Measurements from ENCODE around the gene LIN28A. TPM values are rescaled to one million over a fixed set of nuclear protein-coding genes. Genes with fewer than 3 reads are reported as not detected.

The LIN28A gene
- polyA plus RNA-seq, 1 donor from 2014 or later: 1.0 TPM

DNA sequence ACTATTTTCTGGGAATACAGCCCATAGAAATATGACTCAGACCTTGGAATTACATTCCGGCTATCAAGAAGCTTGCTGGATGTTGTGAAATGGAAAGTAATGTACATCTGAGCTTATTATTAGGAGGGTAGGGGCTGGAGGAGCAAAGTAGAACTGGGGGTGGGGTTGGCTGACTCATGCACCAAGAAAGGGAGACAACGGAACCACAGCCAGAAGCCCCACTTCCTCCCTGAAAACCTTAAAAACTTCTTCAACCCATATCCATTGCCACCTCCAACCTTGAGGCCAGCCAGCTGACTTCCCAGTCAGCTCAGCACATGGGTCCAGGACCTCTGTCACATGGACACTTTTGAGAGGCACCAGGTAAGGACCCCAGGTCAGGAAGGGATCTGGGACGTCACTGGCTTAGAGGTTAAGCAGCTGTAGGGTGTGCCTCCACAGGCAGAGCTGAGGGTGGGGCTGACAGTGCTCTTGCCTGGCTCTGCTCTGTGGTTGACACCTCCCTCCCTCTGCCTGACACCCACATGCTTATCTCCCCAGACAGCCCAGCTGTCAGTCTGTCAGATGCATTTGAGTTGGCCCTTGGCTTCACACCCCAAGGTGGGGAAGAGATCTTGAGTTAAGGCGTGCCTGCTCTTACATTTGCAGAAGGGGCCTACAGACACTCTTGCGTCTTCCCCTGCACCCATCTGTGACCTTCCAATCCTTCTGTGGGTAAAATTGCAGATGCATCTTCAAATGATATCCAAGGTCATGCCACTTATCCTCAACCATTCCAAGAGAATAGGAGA lies 32.3 kb upstream of the LIN28A start:
- Histone ChIP-seq H3K27me3 (ENCODE audit: insufficient read depth, low read depth, low read length) (no peaks in the 10 kb centered on the region), H3K9ac (ENCODE audit: low read length) (no peak overlapping the region), H3K36me3 (ENCODE audit: insufficient read depth, low read length) (no peaks in the 10 kb centered on the region), H3K4me2 (ENCODE audit: low read length) (no peak overlapping the region), H3K4me3 (ENCODE audit: low read length) (no peak overlapping the region), H4K20me1 (ENCODE audit: insufficient read depth) (no peaks in the 10 kb centered on the region), H3F3A (ENCODE audit: insufficient read depth, low read length, poor library complexity, severe bottlenecking) (no peaks in the 10 kb centered on the region), H3K9me2 (ENCODE audit: insufficient read depth, low read length) (no peaks in the 10 kb centered on the region), H3K79me2 (replicated peaks; ENCODE audit: insufficient read depth, low read length) (no peaks in the 10 kb centered on the region), H3K9me3 (ENCODE audit: low read length) (no peaks in the 10 kb centered on the region), H2AFZ (ENCODE audit: low read depth, low read length) (no peak overlapping the region), H3K27ac (ENCODE audit: low read length) (no peak overlapping the region)
- TF ChIP-seq EP300 (conservative IDR thresholded peaks at IDR 0.05; ENCODE audit: poor library complexity, severe bottlenecking) (no peak), SMC3 (conservative IDR thresholded peaks at IDR 0.05; ENCODE audit: poor library complexity) (no peak), POLR2AphosphoS5 (IDR thresholded peaks at IDR 0.05) (no peak), CTCF (IDR thresholded peaks at IDR 0.05; ENCODE audit: poor library complexity, severe bottlenecking) (no peak), MXI1 (conservative IDR thresholded peaks at IDR 0.05; ENCODE audit: poor library complexity, severe bottlenecking) (no peak), EZH2 (IDR thresholded peaks at IDR 0.05; ENCODE audit: borderline replicate concordance, insufficient read depth, low read length, poor library complexity, severe bottlenecking) (no peak), TAF1 (IDR thresholded peaks at IDR 0.05; ENCODE audit: low read depth) (no peak), RAD21 (conservative IDR thresholded peaks at IDR 0.05) (no peak)
- TF ChIP-seq, protein P1, sequence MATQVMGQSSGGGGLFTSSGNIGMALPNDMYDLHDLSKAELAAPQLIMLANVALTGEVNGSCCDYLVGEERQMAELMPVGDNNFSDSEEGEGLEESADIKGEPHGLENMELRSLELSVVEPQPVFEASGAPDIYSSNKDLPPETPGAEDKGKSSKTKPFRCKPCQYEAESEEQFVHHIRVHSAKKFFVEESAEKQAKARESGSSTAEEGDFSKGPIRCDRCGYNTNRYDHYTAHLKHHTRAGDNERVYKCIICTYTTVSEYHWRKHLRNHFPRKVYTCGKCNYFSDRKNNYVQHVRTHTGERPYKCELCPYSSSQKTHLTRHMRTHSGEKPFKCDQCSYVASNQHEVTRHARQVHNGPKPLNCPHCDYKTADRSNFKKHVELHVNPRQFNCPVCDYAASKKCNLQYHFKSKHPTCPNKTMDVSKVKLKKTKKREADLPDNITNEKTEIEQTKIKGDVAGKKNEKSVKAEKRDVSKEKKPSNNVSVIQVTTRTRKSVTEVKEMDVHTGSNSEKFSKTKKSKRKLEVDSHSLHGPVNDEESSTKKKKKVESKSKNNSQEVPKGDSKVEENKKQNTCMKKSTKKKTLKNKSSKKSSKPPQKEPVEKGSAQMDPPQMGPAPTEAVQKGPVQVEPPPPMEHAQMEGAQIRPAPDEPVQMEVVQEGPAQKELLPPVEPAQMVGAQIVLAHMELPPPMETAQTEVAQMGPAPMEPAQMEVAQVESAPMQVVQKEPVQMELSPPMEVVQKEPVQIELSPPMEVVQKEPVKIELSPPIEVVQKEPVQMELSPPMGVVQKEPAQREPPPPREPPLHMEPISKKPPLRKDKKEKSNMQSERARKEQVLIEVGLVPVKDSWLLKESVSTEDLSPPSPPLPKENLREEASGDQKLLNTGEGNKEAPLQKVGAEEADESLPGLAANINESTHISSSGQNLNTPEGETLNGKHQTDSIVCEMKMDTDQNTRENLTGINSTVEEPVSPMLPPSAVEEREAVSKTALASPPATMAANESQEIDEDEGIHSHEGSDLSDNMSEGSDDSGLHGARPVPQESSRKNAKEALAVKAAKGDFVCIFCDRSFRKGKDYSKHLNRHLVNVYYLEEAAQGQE (IDR thresholded peaks at IDR 0.05; ENCODE audit: borderline replicate concordance): no peak

DNA sequence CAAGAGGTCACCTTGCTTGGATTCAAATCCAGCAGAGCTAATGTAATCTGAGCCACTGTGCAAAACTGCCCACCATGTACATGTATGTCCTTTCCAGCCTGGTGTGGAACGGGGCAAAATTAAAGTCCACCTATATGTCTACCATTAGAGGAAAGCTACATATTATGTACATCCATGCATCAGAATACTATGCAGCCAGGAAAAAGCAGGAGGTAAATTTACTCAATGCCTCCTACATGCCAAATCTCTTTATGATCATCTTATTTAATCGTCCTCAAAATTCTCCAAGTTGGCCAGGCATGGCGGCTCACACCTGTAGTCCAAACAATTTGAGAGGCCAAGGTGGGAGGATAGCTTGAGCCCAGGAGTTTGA lies 31.8 kb upstream of the LIN28A start:
- no peak overlapping the region for H3K4me3 ChIP-seq (ENCODE audit: low read length)

More for the DNA sequence above, 31.8 kb upstream of the LIN28A start:
- TF ChIP-seq EZH2 (IDR thresholded peaks at IDR 0.05; ENCODE audit: borderline replicate concordance, insufficient read depth, low read length, poor library complexity, severe bottlenecking) (no peak), MXI1 (conservative IDR thresholded peaks at IDR 0.05; ENCODE audit: poor library complexity, severe bottlenecking) (no peak), POLR2AphosphoS5 (IDR thresholded peaks at IDR 0.05) (no peak), SMC3 (conservative IDR thresholded peaks at IDR 0.05; ENCODE audit: poor library complexity) (no peak), CTCF (IDR thresholded peaks at IDR 0.05; ENCODE audit: poor library complexity, severe bottlenecking) (no peak), RAD21 (conservative IDR thresholded peaks at IDR 0.05) (no peak), EP300 (conservative IDR thresholded peaks at IDR 0.05; ENCODE audit: poor library complexity, severe bottlenecking) (no peak), TAF1 (IDR thresholded peaks at IDR 0.05; ENCODE audit: low read depth) (no peak)
- TF ChIP-seq, protein P1 (IDR thresholded peaks at IDR 0.05; ENCODE audit: borderline replicate concordance): no peak
- Histone ChIP-seq H3K4me2 (ENCODE audit: low read length) (no peak overlapping the region), H3K9ac (ENCODE audit: low read length) (no peak overlapping the region), H2AFZ (ENCODE audit: low read depth, low read length) (no peak overlapping the region), H3K36me3 (ENCODE audit: insufficient read depth, low read length) (no peaks in the 10 kb centered on the region), H3K27ac (ENCODE audit: low read length) (no peak overlapping the region), H3K79me2 (replicated peaks; ENCODE audit: insufficient read depth, low read length) (no peaks in the 10 kb centered on the region), H3K9me2 (ENCODE audit: insufficient read depth, low read length) (no peaks in the 10 kb centered on the region), H3F3A (ENCODE audit: insufficient read depth, low read length, poor library complexity, severe bottlenecking) (no peaks in the 10 kb centered on the region), H3K9me3 (ENCODE audit: low read length) (no peaks in the 10 kb centered on the region), H3K27me3 (ENCODE audit: insufficient read depth, low read depth, low read length) (no peaks in the 10 kb centered on the region), H4K20me1 (ENCODE audit: insufficient read depth) (no peaks in the 10 kb centered on the region)
